HPDE6-E6E7 (cell line): ENCODE data around the gene COX6A1.

Experiments
- DNase-seq: peaks from one replicate; pipeline ENCODE4 v3.0.0; 2011; ENCODE audit warnings: missing footprints; ENCODE audit errors: extremely low spot score

Gene COX6A1

DNA sequence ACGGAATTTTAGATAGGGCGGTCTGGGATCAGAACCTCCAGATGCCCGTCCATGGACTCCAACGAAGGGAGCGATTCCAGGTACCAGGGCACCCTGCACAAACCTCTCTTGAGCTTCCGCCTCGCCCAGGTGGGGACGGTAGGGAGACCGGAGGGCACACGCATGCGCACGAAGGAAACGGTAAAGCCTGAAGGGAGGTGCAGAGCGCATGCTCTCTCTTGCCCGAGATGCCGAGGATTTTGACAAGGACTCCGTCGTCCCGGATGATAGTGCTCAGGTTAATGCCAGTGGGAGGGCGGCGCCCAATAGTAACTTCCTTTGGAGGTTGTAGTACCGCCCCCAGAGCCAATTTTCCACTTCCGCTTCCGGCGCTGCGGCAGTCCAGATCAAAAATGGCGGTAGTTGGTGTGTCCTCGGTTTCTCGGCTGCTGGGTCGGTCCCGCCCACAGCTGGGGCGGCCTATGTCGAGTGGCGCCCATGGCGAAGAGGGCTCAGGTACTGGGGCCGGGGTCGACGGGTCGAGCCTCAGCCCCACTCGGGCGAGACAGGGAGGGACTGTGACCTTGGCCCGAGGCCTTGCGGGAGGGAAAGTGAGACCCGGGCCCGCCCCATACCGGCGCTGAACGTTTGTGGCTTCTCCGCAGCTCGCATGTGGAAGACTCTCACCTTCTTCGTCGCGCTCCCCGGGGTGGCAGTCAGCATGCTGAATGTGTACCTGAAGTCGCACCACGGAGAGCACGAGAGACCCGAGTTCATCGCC, at the start of gene COX6A1:
COX6A1 (plus strand) TSS at position 379 of the 760 bp plus-strand sequence; CDS start at position 393, 14 bp downstream.
- peak; percentile 99 for DNase-seq

DNA sequence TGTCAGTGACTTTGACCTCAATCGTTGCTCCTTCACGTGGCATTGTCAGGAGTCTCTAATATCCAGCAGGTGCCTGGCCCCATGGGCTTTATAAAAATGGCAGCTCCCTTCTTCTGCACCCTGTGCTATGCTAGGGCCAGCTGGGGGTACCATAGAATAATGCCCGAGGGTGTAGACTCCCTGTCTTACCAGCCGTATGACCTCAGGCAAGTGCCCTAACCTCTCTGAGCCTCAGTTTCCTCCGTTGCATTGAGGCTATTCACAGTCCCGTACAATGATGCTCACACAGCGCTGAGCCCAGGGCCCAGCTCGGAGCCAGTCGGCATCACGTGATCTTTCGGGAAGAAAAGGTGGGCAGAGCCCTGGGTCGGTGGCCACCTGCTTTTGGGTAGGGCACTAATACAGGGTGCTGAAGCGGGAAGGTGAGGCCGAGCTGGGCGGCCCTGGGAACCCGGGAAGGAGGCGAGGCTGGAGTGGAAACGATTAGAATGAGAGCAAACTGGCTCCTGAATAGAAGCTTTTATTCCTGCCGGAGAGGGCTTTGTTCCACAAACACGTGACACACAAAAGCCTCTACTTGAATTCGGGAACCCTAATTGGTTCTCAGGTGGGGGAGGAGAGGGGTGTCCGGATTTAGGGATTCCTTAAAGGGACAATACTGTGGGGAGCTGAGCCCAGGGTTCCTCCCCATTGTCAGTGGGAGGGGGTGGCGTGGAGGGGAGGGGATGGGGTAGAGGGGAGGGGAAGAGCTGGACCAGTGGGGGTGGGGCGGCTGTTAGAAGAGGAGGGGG, 49.0 kb upstream of the COX6A1 start:
- no peak for DNase-seq

DNA sequence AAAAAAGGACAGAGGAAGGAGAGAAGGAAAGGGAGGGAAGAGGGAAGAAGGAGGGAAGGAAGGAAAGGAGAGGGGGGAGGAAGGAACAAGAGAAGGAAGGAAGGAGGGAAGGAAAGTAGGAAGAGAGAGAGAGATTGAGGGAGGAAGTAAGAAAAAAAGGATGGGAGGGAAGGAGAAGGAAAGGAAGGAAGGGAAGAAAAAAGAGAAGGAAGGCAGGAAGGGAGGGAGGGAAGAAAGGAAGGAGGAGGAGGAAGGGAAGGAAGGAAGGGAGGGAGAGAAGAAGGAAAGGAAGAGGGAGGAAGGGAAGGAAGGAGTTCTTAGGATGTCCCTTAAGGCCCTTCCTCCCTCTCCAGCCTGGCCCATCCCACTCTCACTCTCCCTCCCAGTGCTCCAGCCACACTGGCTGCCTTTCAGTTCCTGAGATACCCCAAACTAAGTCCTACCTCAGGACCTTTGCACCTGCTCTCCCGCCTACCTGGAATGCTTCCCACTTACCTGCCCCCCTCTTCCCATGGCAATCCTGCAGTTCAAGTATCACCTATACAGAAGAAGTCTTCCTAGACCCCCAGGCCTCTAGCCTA, 47.3 kb upstream of the COX6A1 start:
- DNase-seq: no peak

DNA sequence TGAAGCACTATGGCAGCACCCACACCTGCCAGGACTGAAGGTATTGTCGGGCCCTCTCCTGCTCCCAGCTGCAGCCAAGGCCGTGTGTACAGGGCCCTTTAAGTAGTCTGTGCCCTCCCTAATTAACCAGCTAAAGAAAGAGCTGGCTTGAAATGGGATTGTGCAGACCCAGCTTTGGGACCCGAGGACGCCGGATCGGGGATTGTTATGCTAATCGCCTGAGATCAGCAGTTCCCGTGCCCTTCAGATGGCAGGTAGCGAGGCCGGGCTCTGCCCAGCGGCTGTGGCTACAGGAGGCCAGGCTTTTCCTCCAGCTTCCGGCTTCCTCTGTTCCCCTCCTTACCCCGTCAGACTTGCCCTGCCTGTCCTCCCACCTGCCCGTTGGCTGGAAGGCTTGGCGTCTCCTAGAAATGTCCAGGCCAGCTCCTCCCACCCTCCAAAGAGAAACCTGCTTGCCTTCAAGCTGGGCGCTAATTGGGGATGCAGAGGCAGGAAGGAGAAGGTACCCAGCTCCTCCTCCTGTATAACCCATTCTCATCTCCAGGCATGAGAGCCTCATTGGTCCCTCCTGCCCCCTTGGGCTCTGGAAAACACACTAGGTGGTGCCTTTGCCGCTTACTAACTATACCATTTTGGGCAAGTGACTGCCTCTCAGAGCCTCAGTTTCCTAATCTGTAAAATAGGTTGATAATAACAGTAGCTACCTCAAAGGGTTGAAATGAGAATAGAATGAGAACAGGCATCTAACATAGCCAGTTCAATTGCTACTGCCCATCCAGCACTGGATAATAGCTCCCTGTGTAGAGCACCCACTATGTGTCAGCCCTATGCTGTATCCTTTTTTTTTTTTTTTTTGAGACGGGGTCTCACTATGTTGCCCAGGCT, 43.2 kb upstream of the COX6A1 start:
- DNase-seq: peak; percentile 39

DNA sequence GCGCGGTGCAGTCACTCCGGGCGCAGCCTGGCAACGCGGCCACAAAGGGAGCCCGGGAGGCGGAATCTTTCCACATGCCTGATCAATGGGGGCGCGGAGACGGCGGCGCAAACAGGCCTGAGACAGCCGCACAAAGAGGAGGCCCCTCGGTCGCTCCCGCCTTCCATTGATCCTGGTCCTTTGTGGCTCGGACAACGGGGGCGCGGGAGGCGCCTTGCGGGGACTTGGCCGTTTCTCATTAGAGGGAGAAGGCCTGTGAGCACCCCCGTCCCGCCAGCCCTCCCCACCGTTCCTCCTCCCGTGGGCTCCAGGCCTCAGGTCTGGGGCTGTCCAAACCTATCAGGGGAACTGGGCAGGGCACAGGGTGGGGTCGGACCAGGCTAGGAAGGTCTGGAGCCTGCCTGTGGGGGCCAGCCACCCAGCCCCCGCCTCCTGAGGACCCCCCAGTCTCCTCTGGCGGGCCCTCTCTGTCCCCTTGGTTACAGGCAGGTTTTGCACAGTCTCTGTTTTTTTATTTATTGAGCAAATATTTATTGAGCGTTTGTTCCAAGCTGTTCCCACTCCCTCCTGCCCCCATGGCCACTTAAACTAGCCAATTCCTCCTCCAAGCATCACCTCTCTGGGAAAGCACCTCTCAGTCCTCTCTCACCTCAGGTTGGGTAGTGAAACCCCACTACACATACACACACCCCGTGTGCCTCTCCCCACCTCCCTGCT, 39.9 kb upstream of the COX6A1 start:
- DNase-seq: no peak

DNA sequence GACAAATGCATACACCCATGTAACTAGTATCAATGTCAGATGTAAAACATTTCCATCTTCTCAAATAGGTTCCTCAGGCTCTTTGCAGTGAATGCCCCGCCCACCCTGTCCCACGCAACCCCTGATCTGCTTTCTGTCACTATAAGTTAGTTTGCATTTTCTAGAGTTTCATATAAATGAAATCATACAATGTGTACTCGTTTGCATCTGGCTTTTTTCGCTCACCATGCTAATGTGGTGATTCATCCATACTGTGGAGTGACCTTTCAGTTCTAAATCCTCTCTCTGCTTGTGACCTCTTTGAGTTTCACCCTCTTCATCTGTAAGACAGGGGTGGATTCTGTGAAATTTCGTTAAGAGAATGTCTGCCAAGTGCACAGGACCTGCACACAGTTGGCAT, 38.4 kb upstream of the COX6A1 start:
- no peak for DNase-seq

DNA sequence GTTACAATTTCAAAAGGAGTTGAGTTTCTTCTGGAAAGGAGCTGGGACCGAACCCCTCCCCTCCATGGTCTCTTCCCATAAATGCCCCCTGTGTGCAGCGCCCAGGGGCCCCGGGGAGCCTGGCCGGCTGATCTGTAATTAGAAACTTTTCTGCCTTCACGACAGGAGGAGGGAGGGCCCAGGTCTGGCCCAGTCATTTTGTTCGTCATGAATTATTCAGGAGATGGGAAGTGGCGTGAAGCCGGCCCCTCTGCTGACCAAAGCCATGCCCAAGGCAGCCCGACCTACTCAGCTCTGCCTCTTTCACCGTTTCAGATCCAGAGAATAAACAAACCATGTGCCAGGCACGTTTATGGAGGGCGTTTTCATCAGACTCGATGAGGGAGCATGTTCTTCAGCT, 35.7 kb upstream of the COX6A1 start:
- DNase-seq: no peak

DNA sequence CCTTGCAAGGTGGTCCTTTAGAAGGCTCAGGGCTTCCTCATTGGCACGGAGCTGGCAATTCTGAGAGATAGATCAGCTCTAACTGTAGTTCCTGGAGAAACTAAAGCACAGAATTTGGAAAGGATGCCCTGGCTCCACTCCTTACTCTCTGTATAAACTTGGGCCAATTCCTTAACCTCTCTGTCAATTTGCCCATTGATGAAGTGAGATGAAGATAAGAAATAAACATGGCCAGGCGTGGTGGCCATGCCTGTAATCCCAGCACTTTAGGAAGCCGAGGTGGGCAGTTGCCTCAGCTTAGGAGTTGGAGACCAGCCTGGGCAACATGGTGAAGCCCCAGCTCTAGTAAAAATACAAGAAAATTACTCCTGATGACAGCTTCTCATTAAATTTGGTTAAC, 34.0 kb upstream of the COX6A1 start:
- no peak for DNase-seq

DNA sequence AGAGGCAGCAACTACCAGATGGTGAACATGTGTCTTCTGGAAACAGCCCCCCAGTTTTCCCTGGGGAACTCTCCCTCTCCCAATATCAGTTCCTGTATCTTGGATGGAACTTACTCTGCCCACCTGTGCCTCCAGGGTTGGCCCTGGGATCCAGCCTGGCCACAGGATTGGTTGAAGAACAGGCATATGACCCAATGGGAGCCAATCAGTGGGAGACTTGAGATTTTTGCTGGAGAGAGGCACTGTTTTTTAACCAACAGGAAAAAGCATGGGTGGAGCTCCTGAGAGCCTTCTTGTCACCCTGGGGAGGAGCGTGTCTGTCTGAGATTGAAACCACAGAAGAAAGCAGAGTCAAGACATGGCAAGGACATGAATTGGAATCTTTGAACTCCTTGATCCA, 33.6 kb upstream of the COX6A1 start:
- no peak for DNase-seq

DNA sequence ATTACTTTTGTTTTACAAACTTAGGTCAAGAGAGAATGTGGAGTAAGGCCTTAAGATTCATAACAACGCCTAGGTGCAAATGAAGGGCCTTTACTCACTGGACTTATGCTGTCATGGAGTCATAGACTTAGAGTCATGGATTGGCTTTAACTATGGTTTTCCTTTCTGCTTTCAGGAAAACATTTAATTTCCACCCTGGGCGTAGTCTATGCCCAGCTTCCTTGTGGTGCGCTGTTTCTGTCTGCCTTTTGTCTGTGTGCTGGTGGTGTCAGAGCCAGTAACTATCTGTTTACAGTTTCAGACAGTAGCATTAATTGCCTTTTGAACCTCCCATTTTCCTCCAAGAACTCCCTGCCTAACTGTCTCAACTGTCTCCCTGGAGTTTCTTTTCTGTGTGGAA, 31.8 kb upstream of the COX6A1 start:
- DNase-seq: no peak

DNA sequence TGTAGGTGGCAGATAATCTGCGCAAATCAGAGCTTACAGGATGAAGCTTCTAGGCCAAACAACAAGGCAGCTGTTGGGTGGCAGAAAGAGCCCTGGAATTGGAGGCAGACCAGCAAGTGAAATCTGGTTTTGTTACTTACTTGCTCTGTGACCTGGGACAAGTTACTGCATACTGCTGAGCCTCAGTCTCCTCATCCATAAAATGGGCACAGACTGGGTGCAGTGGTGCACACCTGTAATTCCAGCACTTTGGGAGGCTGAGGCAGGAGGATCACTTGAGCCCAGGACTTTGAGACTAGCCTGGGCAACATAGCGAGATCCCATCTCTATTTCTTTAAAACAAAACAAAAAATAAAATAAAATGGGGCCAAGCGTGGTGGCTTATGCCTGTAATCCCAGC, 31.4 kb upstream of the COX6A1 start:
- DNase-seq: no peak

DNA sequence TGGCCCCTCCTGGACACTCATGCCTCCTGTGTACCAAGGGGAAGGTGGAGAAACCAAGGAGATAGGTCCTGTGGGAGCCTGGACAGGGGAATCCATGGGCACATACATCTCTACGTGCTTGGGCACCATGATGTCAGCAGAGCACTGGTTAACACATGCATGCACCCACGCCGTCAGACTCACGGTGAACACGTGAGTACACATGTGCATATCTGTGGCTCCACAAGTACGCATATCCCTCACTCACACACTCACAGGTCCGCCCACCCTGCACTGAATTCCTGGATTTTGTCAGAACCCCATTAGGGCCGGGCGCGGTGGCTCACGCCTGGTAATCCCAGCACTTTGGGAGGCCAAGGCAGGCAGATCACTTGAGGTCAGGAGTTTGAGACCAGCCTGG, 29.1 kb upstream of the COX6A1 start:
- no peak for DNase-seq

DNA sequence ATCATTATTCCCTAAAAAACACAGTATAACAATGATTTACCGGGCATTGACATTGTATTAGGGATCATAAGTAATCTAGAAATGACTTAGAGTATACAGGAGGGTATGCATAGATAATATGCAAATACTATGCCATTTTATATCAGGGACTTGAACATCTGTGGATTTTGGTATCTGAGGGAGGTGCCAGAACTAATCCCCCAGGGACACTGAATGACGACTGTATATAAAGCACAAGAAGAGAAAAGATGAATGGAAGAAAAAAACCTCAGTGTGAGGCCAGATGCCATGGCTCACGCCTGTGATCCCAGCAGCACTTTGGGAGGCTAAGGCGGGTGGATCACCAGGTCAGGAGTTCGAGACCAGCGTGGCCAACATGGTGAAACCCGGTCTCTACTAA, 25.5 kb upstream of the COX6A1 start:
- no peak for DNase-seq

DNA sequence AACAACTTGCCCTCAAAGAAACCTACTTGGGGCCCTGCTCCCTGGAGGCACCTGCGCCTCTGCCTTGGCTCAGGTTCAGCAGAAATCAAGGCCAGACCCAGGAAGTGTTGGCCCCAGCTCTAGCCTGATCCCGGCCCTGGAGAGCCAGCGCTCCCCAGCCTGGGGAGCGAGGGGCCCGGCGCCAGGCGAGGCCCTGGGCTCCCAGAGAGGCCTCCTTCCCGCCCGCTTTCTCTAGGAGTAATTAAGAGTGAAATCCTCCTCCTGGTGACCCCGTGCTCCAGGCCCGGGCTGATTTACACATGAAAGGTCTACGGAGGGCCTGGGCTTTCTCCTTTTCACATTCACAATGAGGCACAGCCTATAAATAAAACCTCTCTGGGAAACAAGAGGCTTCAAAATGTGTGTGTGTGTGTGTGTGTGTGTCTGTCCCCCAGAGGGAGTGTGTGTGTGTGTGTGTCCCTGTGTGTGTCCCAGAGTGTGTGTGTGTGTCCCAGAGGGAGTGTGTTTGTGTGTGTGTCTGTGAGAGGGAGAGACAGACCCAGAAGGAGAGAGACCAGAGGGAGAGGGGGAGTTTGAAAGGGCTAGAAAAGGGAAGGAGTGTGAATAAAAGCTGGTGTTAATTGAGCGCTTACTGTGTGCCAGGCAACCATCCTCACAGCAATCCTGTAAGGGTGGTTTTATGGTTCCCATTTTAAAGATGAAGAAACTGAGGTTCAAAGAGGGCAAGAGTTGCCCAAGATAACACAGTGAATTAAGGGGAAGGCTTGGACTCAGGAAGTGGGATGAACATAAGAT, 23.8 kb upstream of the COX6A1 start:
- DNase-seq: no peak

DNA sequence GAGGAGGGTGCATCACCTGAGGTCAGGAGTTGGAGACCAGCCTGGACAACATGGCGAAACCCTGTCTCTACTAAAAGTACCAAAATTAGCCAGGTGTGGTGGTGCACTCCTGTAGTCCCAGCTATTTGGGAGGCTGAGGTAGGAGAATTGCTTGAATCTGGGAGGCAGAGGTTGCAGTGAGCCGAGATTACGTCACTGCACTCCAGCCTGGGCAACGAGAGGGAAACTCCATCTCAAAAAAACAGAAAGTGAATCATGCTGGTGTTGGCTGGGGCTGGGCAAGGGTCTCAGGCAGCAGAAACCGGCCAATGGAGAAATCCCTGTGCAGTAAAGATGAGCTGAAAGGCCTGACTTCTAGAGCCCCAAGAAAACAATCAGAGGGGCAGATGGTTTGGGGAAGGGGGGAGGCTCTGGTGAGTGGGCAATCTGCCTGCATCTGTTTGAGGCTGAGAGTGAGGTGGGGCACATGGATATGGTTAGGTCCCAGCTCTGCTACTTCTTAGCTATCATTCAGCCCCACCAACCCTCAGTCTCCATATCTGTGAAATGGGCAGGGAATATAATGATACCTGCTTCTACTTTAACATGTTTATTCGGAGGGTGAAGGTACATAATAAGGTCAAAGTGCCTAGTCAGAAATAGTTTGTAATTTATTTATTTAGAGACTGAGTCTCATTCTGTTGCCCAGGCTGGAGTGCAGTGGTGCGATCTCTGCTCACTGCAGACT, 21.3 kb upstream of the COX6A1 start:
- no peak for DNase-seq

DNA sequence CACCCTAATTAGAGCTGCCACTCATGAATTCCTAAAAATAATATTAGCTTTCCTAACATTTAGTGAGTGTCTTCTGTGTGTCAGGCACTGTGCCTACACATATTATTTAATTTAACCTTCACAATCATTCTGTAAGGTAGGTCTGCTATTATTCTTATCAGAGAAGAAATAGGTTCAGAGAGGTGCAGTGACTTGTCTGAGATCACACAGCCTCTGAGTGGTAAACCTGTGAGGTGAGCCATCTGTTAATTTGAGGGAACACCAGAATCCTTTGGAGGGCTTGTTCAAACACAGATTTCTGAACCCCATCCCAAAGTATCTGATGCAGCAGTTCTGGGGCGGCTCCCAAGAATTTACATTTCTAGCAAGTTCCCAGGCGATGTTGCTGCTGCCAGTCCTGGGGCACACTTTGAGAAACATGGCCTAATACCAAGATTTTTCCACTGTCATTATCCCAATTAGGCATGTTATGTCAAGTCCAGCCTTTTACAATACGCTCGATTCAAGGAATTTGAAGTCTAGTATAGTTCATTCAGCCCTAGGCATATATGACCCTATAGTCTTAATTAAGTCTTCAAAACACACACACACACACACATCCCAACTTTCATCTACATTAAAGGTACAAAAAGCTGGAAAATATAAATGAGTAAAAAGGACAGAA, 19.9 kb upstream of the COX6A1 start:
- no peak for DNase-seq

DNA sequence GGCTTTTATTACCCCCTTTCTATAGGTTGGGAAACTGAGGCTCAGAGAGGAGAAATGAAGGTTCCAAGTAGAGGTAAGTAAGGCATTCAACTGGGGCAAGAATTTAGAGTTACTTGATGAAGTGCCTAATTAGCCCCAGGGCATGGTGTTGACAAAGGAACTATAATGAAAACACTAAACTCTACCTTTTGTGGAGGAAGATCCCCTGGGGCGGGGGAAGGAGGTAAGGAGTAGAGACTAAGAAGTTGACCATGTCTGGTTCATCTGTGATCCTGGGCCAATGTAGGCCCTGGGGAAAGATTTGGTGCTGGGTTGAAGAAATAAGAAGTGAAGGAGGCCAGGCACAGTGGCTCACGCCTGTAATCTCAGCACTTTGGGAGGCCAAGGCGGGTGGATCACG, 16.2 kb upstream of the COX6A1 start:
- no peak for DNase-seq

DNA sequence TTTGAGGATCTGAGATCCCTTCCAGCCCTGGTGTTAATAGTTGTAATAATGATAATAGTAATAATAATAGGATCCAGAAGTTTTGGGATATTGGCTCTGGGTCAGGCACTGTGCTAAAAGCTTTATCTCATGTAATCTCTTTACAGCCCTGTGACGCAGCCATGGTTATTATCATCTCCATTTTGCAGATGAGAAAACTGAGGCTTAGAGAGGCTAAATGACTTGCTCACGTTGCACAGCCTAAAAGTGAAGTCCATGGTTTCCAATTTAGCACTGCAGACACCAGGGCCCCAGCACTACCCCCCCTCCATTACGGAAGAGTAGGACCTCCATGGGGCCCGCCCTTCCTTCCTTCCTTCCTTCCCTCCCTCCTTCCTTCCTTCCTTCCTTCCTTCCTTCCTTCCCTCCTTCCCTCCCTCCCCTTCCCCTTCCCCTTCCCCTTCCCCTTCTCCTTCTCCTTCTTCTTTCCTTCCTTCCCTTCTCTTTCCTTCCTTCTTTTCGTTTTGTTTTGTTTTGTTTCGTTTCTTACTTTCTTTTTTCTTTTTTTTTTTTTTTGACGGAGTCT, 14.9 kb upstream of the COX6A1 start:
- DNase-seq: no peak

DNA sequence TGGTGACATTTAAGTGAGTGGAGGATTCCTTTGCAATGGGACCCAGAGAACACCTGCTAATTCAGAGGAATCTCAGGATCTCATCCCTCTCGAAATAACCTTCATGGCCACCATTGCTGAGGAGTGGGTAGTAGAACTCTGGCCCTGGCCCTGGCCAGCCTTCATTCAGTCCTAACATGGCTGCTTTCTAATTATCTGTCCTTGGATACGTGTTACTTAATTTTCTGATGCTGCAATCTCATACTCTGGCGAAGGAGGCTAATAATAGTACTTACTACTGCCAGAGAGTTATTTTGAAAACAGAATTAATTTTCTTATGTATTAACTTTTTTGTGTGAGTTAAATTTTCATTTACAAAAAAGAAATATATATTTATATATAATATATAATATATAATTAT, 12.1 kb upstream of the COX6A1 start:
- no peak for DNase-seq
